Fibroblast of skin of right biceps (primary cell): ENCODE data around the gene MICAL2.

Source experiments
- DNase-seq: peaks from one replicate; pipeline ENCODE4 v3.0.0-alpha.2; 2013

The MICAL2 gene

GRCh38 chr11:12291766-12292165, 181.4 kb downstream of the MICAL2 start:
- DNase-seq: no peak

DNA sequence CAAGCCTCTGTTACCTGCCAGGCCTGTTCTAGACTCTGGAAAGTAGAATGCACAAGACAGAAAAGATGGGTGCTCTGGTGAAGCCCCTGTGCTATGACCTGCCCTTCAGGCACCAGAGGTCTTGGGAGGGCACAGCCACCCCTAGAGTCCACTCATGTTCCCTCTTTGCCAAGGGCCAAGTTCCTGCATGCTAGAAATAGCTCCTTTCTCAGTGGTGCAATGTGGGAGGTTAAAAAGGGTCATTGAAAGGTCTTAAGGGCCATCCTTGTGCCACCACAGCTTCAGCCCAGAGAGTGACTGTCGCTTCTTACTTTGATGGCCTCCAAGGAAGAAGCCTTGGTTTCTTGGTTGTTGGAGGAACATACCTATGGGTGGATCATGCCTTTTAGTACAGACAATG, 182.4 kb downstream of the MICAL2 start:
- no peak for DNase-seq

- DNase-seq: no peak
Measured at GRCh38 chr11:12293486-12293885, 183.1 kb downstream of the MICAL2 start.

GRCh38 chr11:12294613-12295012, 184.2 kb downstream of the MICAL2 start:
- DNase-seq: no peak

GRCh38 chr11:12295943-12296342, 185.6 kb downstream of the MICAL2 start:
- no peak for DNase-seq

DNA sequence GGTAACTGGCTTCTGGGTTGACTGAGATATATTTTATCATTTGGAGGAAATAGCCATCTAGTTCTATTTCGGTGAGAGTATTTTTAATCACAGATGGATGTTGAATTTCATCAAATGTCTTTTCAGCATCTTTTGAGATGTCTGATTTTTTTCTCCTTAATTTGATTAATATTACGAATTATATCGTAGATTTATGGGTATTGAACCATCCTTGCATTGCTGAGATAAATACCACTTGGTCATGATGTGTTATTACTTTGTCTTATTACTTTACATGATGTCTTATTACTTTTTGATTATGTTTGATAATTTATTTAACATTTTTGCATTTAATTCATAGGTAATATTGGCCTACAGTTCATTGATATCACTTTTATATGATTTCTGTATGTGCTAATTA, 188.2 kb downstream of the MICAL2 start:
- DNase-seq: no peak

DNA sequence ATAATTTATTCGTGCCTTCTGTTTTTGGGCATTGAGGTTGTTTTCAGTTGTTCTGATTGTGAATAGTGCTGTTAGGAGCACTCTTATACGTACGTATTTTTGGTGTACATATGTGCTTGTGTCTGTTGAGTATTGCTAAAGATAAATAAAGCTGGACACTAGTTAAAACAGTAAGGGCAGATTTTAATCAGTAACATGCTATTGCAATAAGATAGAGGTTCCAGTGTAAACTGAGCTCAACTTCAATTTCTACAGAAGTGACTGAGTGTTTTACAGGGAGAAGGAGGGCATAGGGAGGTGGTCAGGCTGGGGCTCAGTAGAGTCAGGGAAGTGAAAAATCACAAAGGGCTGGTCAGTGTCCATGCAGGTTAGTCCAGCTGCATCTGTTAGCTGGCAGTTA, 191.0 kb downstream of the MICAL2 start:
- DNase-seq: no peak

DNA sequence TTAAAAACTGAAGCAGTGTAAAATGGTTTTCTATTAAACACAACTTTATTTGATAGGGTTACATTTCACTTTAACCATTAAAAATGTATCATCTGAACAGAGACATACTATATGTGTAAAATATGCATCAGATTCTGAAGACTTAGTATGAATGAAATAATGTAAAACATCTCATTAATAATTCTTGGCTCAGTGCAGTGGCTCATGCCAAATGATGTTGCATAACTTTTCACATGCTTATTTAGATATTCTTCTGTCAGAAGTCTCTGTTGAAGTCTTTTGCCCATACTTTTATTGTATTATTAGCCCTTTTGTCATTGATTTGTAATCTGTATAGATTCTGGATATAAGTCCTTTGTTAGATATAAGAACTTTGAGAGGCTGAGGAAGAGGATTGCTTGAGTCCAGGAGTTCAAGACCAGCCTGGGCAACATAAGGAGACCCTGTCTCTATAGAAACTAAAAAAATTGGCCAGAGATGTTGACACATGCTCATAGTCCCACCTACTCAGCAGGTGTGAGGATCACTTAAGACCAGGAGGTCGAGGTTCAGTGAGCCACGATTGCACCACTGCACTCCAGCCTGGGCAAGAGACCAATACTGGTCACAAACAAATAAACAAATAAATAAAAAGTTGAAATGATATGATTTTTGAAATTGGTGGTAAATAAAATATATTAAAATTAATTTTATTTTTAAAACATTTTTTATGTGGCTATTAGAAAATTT, 193.2 kb downstream of the MICAL2 start:
- DNase-seq: peak; percentile 58

GRCh38 chr11:12306830-12307229, 196.4 kb downstream of the MICAL2 start:
- DNase-seq: no peak

DNA sequence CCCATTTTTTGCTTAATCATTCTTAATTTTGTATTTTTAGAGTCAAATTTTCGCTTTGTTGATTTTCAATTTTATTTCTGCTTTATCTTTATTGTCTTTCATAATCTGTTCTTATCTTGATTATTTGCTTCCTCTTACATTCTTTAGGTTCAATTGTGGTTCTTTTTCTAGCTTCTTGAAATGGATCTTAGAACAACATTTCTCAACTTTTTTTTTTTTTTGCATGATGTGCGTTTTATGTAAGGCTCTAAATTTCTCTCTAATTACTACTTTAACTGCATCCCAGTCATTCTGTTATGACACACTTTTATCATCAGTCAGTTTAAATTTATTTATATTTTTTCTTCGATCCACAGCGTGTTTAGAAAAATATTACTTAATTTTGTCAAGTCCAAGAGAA, 201.7 kb downstream of the MICAL2 start:
- DNase-seq: no peak
